Keratinocyte (primary cell): Measurements from ENCODE around the gene SREBF2.
A peak's percentile ranks its signal among the peaks of the same experiment; 100 is the strongest.

ENCODE experiments used
- CTCF ChIP-seq, 3 experiments: IDR thresholded peaks in 1 of 3; conservative IDR thresholded peaks in 1 of 3; optimal IDR thresholded peaks in 1 of 3; 2 replicates in 2 of 3; 3 replicates in 1 of 3; pipeline versions ENCODE3 to v1.5.1; 2011; ENCODE audit warnings: low read length in 3 of 3, mild to moderate bottlenecking in 3 of 3, moderate library complexity in 2 of 3, control low read depth in 1 of 3, inconsistent platforms in 1 of 3; ENCODE audit not compliant: insufficient read depth in 2 of 3; ENCODE audit errors: extremely low read depth in 1 of 3
- EZH2 ChIP-seq: IDR thresholded peaks from one replicate; pipeline ENCODE4 v1.6.1; 2012; ENCODE audit warnings: inconsistent platforms, mild to moderate bottlenecking, low read length, moderate library complexity

- TF ChIP-seq CTCF (optimal IDR thresholded peaks at IDR 0.05 in 1 of 3, IDR thresholded peaks at IDR 0.05 in 1 of 3, conservative IDR thresholded peaks at IDR 0.05 in 1 of 3; ENCODE audit: extremely low read depth in 1 of 3, insufficient read depth in 2 of 3, low read length in 3 of 3) (peak; percentile 61 to 78 (median 69)), EZH2 (no peak)
Observed at GRCh38 chr22:41857155-41857859, 24.4 kb downstream of the SREBF2 start.
